GM12873 (cell line): ENCODE results near the gene EFR3B.

ENCODE experiments used
- TF ChIP-seq, protein P1 (sequence below): IDR thresholded peaks from 2 replicates; pipeline ENCODE4 v1.5.1; 2012; ENCODE audit warnings: low read depth, mild to moderate bottlenecking, moderate library complexity, low read length, control low read depth; ENCODE audit not compliant: insufficient read depth; ENCODE audit errors: missing control alignments

EFR3B gene, protein sequence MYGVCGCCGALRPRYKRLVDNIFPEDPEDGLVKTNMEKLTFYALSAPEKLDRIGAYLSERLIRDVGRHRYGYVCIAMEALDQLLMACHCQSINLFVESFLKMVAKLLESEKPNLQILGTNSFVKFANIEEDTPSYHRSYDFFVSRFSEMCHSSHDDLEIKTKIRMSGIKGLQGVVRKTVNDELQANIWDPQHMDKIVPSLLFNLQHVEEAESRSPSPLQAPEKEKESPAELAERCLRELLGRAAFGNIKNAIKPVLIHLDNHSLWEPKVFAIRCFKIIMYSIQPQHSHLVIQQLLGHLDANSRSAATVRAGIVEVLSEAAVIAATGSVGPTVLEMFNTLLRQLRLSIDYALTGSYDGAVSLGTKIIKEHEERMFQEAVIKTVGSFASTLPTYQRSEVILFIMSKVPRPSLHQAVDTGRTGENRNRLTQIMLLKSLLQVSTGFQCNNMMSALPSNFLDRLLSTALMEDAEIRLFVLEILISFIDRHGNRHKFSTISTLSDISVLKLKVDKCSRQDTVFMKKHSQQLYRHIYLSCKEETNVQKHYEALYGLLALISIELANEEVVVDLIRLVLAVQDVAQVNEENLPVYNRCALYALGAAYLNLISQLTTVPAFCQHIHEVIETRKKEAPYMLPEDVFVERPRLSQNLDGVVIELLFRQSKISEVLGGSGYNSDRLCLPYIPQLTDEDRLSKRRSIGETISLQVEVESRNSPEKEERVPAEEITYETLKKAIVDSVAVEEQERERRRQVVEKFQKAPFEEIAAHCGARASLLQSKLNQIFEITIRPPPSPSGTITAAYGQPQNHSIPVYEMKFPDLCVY

DNA sequence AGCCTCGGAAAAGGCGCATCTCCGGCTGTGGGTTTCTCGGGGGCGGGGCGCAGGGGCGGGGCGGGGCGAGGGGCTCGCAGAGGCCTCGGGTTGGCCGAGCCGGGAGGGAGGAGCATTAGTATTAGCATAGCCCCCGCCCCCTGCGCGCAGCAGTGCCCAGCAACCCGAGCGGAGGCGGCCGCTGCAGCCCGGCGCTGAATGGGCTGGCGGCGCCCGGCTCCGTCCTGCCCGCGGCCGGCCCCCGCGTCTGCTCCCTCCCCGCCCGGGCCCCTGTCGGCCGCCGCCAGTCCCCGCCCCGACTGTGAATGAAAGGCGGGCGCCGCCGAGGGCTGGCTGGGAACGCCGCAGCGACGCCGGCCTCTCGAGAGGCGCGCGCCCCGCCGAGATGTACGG is at the start of gene EFR3B:
TSS of gene EFR3B (plus strand) at position 149 of the 393 bp plus-strand sequence. CDS start at position 386, 237 bp downstream.
- TF ChIP-seq, protein P1, sequence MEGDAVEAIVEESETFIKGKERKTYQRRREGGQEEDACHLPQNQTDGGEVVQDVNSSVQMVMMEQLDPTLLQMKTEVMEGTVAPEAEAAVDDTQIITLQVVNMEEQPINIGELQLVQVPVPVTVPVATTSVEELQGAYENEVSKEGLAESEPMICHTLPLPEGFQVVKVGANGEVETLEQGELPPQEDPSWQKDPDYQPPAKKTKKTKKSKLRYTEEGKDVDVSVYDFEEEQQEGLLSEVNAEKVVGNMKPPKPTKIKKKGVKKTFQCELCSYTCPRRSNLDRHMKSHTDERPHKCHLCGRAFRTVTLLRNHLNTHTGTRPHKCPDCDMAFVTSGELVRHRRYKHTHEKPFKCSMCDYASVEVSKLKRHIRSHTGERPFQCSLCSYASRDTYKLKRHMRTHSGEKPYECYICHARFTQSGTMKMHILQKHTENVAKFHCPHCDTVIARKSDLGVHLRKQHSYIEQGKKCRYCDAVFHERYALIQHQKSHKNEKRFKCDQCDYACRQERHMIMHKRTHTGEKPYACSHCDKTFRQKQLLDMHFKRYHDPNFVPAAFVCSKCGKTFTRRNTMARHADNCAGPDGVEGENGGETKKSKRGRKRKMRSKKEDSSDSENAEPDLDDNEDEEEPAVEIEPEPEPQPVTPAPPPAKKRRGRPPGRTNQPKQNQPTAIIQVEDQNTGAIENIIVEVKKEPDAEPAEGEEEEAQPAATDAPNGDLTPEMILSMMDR, result no peak

DNA sequence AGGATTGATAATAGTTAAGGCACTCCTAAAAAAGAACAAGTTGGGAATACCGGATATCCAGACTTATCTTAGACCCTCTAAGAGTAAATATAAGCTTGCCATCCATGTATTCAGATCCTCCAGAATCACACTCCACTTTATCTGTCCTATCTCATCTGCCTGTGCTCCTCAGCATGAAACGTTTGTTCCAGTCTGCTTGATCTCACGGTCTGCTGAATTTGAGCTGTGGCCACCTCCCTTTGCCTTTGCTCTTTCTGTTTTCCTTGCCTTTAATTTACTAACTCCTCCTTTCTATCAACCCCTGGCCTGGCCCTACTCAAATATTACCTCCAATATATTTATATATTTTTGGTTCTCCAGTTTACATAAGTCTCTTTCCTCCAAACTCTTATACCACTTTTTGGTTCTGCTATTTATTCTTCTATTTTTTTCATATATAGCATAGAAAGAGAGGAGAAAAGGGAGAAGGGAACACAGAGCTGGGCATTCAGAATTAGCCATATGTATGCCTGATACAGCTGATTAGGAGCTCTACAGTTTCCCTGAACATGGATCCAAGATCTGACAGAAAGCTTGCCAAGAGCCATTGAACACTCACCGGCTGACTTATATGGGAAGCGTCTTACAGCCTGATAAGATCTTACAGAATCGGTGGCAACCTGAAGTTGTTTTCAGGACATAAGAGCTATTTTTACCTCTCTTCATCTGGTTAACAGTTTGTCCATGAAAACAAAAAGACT is 48.3 kb upstream of the EFR3B start:
- TF ChIP-seq, protein P1, result no peak

DNA sequence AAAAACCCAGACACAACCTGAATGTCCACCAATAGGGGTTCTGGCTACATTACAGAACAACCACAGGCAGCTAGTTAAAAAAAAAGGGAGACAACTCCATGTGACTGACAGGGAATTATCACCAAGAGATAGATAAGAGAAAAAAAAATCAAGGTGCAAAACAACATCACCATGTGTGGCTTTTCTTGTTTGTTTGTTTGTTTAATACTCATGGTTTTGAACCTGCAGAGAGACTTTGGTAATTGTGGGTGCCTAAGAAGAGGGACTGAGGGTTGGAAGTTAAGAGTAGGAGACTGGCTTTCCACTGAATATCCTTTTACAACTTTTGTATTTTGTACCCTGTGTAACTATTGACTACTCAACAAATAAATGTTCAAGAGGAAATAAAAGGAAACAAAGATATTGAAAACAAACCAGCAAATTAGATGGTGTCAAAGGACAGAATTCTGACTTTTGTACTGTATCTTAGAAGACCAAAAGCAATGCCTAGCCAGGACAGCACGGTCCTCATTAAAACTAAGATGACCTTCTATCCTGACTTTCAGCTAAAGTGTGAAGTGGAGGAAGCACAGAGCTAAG is 47.6 kb upstream of the EFR3B start:
- TF ChIP-seq, protein P1, result no peak

DNA sequence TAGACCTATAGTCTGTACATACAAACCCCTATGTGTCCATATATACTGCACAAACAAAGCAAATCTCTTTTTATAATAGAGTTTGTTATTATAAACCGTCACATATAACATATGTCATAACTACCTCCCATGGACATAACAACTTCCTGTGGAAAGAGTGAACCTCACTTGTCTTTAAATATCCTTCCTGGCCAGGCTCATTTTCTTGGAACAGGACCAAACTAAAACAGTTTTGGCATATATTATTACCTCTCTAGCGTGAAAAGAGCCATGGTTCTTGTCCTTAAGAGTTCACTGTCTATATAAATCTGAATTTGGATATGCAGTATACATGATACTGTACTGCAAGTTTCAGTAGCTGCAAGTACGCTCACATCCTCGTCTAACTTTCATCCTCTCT is 41.8 kb upstream of the EFR3B start:
- TF ChIP-seq, protein P1, result no peak

DNA sequence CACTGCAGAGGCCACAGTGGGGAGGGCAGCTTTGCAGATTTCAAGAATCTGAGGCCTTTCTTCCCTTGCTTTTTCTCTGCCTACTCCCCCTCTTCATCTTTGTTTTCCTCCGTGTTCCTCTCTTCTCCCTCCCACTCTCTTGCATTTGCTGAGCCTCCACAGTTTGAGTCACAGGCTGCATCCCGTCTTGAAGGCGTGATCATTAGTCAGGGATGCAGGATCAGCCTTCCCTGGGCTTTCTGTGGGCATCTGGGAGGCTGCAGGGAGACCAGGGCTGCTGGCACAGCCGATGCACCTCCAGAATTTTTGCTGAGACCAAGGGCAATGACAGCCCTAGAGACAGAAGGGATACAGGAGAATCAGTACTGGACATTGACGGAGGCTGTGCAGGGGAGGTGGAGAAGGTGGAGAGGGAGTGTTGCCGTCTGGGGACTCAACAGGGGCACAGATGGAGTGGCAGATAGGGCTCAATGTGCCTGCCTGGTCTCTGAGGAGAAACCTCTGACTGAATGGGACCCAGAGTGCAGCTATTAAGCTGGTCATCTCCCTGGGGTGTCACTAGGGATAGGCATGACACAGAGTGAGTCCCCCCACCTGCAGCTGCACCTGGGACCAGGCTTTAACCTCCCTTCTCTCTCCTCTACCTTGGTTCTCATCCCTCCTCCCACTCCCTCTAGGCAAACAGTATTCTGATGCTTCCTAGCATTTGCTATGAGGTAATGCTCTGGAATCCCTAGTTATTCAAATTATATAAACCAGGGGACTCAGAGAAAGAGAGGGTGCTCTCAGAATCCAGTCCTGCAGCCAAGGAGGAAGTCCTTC is 41.2 kb upstream of the EFR3B start:
- TF ChIP-seq, protein P1, result no peak

DNA sequence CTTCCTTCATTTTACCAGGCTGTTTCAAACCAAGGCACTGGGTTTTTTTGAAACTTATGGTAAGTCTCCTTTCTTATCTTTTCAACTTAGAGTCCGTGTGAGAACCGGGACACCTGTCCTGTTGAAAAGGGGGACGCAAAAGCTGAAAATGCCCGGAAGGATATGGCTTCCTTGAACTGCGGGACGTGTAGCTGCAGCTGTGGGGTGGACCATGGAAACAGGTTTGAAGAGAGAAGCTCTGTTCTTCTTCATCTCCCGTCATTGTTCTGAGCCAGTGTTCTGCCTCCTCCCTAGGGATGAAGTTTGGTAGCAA is 40.6 kb upstream of the EFR3B start:
- TF ChIP-seq, protein P1, result no peak
